AG04450 (cell line): Measurements from ENCODE around the gene UBASH3A. TPM values are rescaled to one million over a fixed set of nuclear protein-coding genes. Genes with fewer than 3 reads are reported as not detected.

Experiments used
- CTCF ChIA-PET: fragments of 300-600, 350-600 bp; formaldehyde crosslinking; extraction: SDS; loops from one replicate; lab custom pipeline; 2022; ENCODE audit warnings: antibody characterized with exemption, inconsistent platforms; lab: Charles Lee
- POLR2A ChIA-PET: fragments of 350-600 bp; formaldehyde crosslinking; extraction: SDS; loops from one replicate; lab custom pipeline; 2021; ENCODE audit warnings: antibody characterized with exemption, inconsistent platforms; lab: Yijun Ruan, JAX
- DNase-seq: peaks from one replicate; pipeline ENCODE4 v3.0.0-alpha.2; 2011; ENCODE audit warnings: low read depth, low spot score
- H3K27ac ChIP-seq: one replicate; pipeline ENCODE4 v1.5.1; 2012; ENCODE audit warnings: low read depth, low read length, control low read depth
- H3K27me3 ChIP-seq: one replicate; pipeline ENCODE4 v1.6.0; 2012; ENCODE audit warnings: low read length; ENCODE audit not compliant: control insufficient read depth, insufficient read depth
- H3K4me3 ChIP-seq: 2 replicates; pipeline ENCODE4 v1.5.1; 2011; ENCODE audit warnings: mild to moderate bottlenecking, low read depth, low read length, control low read depth
- H3K9me3 ChIP-seq: 2 replicates; pipeline ENCODE4 v1.5.1; 2012; ENCODE audit warnings: low read length; ENCODE audit not compliant: control insufficient read depth, insufficient read depth
- polyA plus RNA-seq: library from polyadenylated mRNA; depleted of rRNA; stranded (reverse); fragments of >200 nt; gene quantifications from 2 replicates; pipeline ENCODE4 v1.2.3, GENCODE V29; 2011
- TF ChIP-seq, protein P1 (sequence below): IDR thresholded peaks from 2 replicates; pipeline ENCODE4 v1.5.1; 2011; ENCODE audit warnings: low read depth, low read length, control low read depth, inconsistent platforms

Gene UBASH3A
- polyA plus RNA-seq, 1 experiment = not detected

DNA sequence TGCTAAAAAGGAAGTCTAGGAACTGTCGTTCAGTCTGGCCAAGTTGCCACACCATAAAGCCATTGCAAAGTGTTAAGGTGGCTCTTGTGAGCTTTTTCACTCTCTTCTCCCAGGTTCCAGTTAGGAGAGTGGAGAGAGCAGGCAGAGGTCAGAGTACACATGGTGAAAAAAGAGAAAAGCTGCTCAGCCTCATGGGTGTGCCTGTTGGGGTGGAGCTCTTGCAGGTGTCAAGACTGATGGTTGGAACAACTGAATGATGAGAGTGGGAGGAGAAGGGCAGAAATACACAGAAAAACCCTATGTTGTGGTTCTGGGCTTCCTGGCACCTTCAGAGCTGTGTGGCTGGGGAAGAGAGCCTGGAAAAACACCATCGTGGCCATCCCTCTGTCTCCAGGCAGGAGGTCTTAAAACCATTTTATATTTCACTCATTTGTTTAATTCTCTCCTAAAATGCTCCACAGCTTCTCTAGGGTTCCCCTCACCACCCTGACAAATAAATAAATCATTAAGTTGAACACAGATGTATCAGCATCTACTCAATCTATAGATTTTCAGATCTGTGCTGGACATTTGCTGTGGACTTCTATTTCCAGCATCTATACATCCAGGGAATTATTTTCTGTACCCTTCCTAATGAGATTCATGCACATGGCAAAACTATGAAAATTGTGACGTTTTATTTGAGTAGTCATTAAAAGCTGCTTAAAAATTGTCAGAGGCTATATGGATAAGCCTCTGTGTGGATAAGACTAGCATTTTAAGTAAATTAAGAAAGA, 17.5 kb downstream of the UBASH3A start:
- CTCF ChIA-PET = no interaction called here
- TF ChIP-seq, protein P1, sequence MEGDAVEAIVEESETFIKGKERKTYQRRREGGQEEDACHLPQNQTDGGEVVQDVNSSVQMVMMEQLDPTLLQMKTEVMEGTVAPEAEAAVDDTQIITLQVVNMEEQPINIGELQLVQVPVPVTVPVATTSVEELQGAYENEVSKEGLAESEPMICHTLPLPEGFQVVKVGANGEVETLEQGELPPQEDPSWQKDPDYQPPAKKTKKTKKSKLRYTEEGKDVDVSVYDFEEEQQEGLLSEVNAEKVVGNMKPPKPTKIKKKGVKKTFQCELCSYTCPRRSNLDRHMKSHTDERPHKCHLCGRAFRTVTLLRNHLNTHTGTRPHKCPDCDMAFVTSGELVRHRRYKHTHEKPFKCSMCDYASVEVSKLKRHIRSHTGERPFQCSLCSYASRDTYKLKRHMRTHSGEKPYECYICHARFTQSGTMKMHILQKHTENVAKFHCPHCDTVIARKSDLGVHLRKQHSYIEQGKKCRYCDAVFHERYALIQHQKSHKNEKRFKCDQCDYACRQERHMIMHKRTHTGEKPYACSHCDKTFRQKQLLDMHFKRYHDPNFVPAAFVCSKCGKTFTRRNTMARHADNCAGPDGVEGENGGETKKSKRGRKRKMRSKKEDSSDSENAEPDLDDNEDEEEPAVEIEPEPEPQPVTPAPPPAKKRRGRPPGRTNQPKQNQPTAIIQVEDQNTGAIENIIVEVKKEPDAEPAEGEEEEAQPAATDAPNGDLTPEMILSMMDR = no peak
- POLR2A ChIA-PET = no interaction called here
- peaks cover 5% of the 10 kb centered on the region for H3K27me3 ChIP-seq
- H3K27ac ChIP-seq = no peak overlapping the region
- no peaks in the 10 kb centered on the region for H3K9me3 ChIP-seq
- H3K4me3 ChIP-seq = no peak overlapping the region
- no peak for DNase-seq

DNA sequence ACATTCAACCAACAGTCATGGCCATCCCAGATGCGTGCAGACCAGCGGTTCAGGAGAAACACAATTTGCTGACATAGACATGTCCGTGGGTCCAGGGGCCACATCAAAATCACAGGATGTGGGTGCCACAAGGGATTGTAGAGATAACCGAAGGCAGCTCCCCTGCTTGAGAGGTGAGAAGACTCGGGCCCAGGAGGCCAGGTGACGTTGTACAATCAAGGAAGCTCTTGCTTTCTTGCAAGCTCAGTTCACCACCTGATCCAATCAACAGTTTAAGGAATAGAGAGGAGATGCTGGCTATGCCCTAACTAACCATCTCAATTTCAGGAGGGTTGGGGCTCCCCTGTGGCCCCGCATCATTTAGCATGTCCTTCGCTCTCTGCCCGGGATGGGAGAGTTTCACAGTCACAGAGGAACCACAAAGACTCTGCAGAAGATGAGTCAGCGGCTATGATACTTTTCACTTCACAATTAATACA, 19.5 kb downstream of the UBASH3A start:
- ChIA-PET POLR2A (no interaction called here), CTCF (no interaction called here)
- Histone ChIP-seq H3K27ac (no peak overlapping the region), H3K9me3 (no peaks in the 10 kb centered on the region), H3K27me3 (peaks cover 5% of the 10 kb centered on the region), H3K4me3 (no peak overlapping the region)
- TF ChIP-seq, protein P1 = no peak
- DNase-seq = no peak

- H3K4me3 ChIP-seq = no peak overlapping the region
- H3K27ac ChIP-seq = no peak overlapping the region
- TF ChIP-seq, protein P1 = no peak
- ChIA-PET POLR2A (no interaction called here), CTCF (no interaction called here)
- no peaks in the 10 kb centered on the region for H3K9me3 ChIP-seq
- no peak for DNase-seq
- peaks cover 5% of the 10 kb centered on the region for H3K27me3 ChIP-seq
Observed at GRCh38 chr21:42423685-42424084, 20.0 kb downstream of the UBASH3A start.

- ChIA-PET POLR2A (no interaction called here), CTCF (no interaction called here)
- no peak overlapping the region for H3K27ac ChIP-seq
- no peaks in the 10 kb centered on the region for H3K9me3 ChIP-seq
- H3K4me3 ChIP-seq = no peak overlapping the region
- no peak for DNase-seq
- H3K27me3 ChIP-seq = peaks cover 5% of the 10 kb centered on the region
- TF ChIP-seq, protein P1 = no peak
Observed at GRCh38 chr21:42424914-42425541, 21.3 kb downstream of the UBASH3A start.

DNA sequence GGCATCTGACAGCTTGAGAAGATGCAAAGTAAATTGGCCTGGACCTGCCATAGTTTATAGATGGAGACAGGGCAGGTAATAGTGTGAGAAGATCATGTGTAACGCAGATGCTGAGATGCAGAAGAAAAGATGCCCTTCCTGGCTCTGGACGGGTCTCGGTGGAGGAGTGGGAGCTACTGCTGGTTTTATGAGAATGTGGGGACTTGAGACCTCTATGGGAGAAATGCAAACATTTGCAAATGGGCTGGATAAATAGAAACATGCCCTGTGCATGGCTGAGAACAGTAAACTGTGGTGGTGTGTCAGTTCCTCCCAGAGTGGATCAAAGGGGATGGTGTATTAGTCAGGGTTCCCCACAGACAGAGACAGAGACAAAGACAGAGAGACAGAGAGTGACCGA, 21.9 kb downstream of the UBASH3A start:
- Histone ChIP-seq H3K27ac (no peak overlapping the region), H3K4me3 (no peak overlapping the region), H3K9me3 (peaks cover under 1% of the 10 kb centered on the region; the same call in 1 of the 2 replicates), H3K27me3 (peaks cover 5% of the 10 kb centered on the region)
- POLR2A ChIA-PET = no interaction called here
- TF ChIP-seq, protein P1 = no peak
- CTCF ChIA-PET = no interaction called here
- DNase-seq = no peak
